Measurements from ENCODE around the gene DLGAP3. TPM values are rescaled to one million over a fixed set of nuclear protein-coding genes. Genes with fewer than 3 reads are reported as not detected.
"Not testable (repeated sequence)": the region's sequence is repeated elsewhere in the genome, so short reads cannot be mapped to it uniquely, and the experiment has no call there.

DLGAP3 gene
- polyA plus RNA-seq, 1 experiment: not detected

DNA sequence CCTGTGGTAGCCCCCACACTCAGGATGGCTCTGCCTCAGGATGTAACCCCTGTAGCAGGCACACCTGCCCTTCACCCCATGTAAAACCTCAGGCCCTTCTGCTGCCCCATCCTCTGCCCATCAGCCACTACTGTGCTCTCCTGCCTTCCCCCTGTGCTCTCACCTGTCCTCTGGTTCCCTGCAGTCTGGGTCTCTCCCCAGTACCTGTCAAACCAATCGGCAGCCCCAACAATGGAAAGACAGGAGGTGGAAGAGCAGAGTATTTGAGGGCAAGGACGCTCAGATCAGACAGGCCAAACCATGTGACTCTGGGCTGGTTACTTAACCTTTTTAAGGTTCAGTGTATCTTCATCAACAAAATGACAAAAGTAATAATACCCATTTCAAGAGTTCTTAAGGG lies 100.8 kb downstream of the DLGAP3 start:
- DNase-seq (ENCODE audit: low read depth): no peak
- Histone ChIP-seq H3K4me3 (ENCODE audit: low read depth, low read length) (no peak overlapping the region), H3K36me3 (ENCODE audit: control insufficient read depth, insufficient read depth, low read length) (no peaks in the 10 kb centered on the region), H3K27me3 (ENCODE audit: control insufficient read depth, insufficient read depth, low read length) (no peaks in the 10 kb centered on the region)
- ChIA-PET CTCF (no interaction called here), POLR2A (no interaction called here)
- TF ChIP-seq, protein P1, sequence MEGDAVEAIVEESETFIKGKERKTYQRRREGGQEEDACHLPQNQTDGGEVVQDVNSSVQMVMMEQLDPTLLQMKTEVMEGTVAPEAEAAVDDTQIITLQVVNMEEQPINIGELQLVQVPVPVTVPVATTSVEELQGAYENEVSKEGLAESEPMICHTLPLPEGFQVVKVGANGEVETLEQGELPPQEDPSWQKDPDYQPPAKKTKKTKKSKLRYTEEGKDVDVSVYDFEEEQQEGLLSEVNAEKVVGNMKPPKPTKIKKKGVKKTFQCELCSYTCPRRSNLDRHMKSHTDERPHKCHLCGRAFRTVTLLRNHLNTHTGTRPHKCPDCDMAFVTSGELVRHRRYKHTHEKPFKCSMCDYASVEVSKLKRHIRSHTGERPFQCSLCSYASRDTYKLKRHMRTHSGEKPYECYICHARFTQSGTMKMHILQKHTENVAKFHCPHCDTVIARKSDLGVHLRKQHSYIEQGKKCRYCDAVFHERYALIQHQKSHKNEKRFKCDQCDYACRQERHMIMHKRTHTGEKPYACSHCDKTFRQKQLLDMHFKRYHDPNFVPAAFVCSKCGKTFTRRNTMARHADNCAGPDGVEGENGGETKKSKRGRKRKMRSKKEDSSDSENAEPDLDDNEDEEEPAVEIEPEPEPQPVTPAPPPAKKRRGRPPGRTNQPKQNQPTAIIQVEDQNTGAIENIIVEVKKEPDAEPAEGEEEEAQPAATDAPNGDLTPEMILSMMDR (IDR thresholded peaks at IDR 0.05; ENCODE audit: insufficient read depth, low read depth, low read length): no peak

DNA sequence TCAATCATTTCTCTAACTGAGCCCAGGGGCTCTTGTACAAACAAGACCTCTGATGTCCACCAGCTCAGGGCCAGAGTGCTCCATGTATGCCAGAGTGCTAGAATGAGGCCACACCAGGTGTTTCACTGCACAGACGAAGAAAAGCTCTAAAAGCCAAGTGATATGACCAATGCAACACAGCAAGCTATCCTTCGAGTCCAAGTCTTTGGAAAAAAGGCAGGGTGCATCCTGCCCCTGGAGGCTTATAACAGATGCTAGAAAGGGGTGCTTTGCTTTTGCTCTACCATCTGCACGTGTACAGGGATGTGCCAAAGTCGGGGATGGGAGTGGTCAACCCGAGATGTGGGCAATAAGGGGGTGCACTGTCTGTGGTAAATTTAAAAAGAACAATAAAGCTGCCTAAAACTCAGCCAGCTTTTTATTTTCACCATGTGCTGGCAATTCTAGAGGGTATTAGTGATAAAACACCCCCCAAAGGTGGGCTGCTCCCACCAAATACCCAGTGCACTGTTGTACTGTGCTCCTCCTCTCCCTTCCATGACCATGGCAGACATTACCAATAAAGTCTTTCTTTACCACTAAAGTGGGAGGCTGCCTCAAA lies 102.0 kb downstream of the DLGAP3 start:
- POLR2A ChIA-PET: no interaction called here
- CTCF ChIA-PET: interaction anchor here (1.2 kb wide), 1 partner anchor 32 kb away, joined by 4 read pairs; the partner anchor contains the start of gene SMIM12
- Histone ChIP-seq H3K4me3 (ENCODE audit: low read depth, low read length) (no peak overlapping the region), H3K27me3 (ENCODE audit: control insufficient read depth, insufficient read depth, low read length) (no peaks in the 10 kb centered on the region), H3K36me3 (ENCODE audit: control insufficient read depth, insufficient read depth, low read length) (no peaks in the 10 kb centered on the region)
- no peak for DNase-seq (ENCODE audit: low read depth)
- TF ChIP-seq, protein P1 (IDR thresholded peaks at IDR 0.05; ENCODE audit: insufficient read depth, low read depth, low read length): no peak

DNA sequence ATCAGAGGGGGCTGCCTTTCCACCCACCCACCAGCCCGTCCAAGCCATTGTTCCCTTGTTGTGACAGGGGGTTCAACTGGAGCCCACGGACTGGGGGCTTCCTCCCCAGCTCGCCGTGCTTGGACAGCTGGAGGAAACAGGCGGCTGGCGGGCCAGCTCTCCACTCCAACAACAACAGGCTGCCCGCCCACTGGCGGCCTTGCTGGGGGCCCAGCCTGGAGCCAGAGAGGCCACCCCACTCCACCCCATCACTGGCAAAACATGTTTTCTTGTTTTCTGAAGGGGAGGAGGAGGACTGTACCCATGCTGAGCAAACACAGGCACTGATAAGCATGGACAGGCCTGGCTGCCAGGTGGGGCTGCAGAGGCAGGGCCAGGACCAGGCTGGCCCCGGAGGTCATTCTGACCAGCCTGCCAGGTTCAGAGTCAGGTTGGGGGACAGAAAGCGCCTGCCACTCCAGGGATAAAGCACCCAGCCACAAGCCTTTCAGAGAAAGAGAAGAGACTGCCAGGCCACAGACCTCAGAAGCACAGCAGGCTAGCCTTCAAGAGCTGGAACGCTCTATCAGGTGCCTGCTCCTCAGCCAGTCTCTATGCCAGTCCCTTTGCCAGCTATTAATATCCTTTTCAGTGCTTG lies 103.9 kb downstream of the DLGAP3 start:
- Histone ChIP-seq H3K4me3 (ENCODE audit: low read depth, low read length) (no peak overlapping the region), H3K27me3 (ENCODE audit: control insufficient read depth, insufficient read depth, low read length) (no peaks in the 10 kb centered on the region), H3K36me3 (ENCODE audit: control insufficient read depth, insufficient read depth, low read length) (no peaks in the 10 kb centered on the region)
- TF ChIP-seq, protein P1 (IDR thresholded peaks at IDR 0.05; ENCODE audit: insufficient read depth, low read depth, low read length): no peak
- ChIA-PET POLR2A (no interaction called here), CTCF (interaction anchor here (0.9 to 1.9 kb wide), 2 partner anchors 9 to 28 kb away, joined by 3 to 4 read pairs; no protein-coding TSS in a partner anchor)
- DNase-seq (ENCODE audit: low read depth): no peak

DNA sequence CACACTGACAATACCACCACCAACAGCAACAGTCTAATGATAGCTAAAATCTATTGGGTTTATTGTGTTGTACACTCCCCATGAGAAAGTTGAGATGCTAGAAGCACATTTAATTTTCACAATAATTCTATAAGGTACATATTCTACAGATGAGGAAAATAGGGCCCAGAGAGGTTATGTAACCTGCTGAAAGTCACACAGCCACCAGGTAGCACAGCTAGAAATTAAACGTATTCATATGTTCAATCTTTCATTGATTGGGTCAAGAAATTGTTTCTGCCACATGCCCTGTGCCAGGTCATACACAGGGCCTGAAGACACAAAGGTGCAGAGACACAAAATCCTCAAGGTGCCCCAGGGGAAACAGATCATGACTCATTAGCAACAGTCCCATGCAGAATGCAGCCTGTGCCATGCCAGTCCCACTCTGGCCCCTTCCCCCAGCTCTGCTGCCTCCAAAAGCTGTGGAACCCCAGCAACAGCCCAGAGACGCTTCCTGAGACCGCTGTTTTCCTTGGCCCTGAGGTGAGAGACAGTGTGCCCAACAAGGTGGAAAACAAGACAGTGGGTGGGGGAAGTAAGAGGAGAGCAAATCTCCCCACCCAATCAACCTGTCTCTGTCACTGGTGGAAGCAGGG lies 104.5 kb downstream of the DLGAP3 start:
- TF ChIP-seq, protein P1 (IDR thresholded peaks at IDR 0.05; ENCODE audit: insufficient read depth, low read depth, low read length): no peak
- POLR2A ChIA-PET: no interaction called here
- DNase-seq (ENCODE audit: low read depth): no peak
- Histone ChIP-seq H3K4me3 (ENCODE audit: low read depth, low read length) (no peak overlapping the region), H3K36me3 (ENCODE audit: control insufficient read depth, insufficient read depth, low read length) (no peaks in the 10 kb centered on the region), H3K27me3 (ENCODE audit: control insufficient read depth, insufficient read depth, low read length) (no peaks in the 10 kb centered on the region)
- CTCF ChIA-PET: interaction anchor here (0.8 to 1.9 kb wide), 3 partner anchors 10 to 28 kb away, joined by 3 to 4 read pairs (median 4); no protein-coding TSS in a partner anchor

DNA sequence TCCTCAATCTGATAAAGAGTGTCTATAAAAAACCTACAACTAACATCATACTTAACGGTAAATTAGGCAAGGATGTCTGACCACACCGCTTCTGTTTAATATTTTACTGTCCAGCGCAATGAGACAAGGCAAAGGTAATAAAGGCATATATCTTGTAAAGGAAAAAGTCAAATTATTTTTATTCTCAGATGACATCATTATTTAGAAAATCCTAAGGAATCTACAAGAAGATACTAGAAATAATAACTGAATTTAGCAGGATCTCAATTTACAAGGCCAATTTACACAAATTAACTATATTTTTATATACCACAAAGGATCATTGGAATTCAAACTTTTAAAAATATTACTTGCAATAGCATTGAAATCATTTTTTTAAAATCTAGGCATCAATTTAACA lies 107.2 kb downstream of the DLGAP3 start:
- TF ChIP-seq, protein P1 (IDR thresholded peaks at IDR 0.05; ENCODE audit: insufficient read depth, low read depth, low read length): no peak
- no peaks in the 10 kb centered on the region for H3K27me3 ChIP-seq (ENCODE audit: control insufficient read depth, insufficient read depth, low read length)
- no peak for DNase-seq (ENCODE audit: low read depth)
- H3K36me3 ChIP-seq (ENCODE audit: control insufficient read depth, insufficient read depth, low read length): no peaks in the 10 kb centered on the region
- CTCF ChIA-PET: interaction anchor here (1.2 kb wide), 1 partner anchor 42 kb away, joined by 3 read pairs; the partner anchor contains the start of gene GJB3
- POLR2A ChIA-PET: no interaction called here
- H3K4me3 ChIP-seq (ENCODE audit: low read depth, low read length): no peak overlapping the region

DNA sequence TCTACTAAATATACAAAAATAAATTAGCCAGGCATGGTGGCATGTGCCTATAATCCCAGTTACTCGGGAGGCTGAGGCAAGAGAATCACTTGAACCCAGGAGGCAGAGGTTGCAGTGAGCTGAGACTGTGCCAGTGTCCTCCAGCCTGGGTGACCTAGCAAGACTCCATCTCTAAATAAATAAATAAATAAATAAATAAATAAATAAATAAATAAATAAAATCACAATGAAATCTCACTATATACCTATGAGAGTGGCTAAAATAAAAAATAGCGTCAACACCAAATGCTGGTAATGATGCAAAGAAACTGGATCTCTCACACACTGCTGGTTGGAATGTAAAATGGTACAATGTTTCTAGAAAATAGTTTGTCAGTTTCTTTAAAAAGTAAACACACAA lies 110.6 kb downstream of the DLGAP3 start:
- POLR2A ChIA-PET; H3K27me3 ChIP-seq (ENCODE audit: control insufficient read depth, insufficient read depth, low read length); H3K4me3 ChIP-seq (ENCODE audit: low read depth, low read length); DNase-seq (ENCODE audit: low read depth); H3K36me3 ChIP-seq (ENCODE audit: control insufficient read depth, insufficient read depth, low read length): not testable (repeated sequence)
- CTCF ChIA-PET: interaction anchor here (2.7 kb wide), 1 partner anchor 34 kb away, joined by 12 read pairs; no protein-coding TSS in a partner anchor
